Measurements from ENCODE around the gene IMMP2L.

IMMP2L gene

DNA sequence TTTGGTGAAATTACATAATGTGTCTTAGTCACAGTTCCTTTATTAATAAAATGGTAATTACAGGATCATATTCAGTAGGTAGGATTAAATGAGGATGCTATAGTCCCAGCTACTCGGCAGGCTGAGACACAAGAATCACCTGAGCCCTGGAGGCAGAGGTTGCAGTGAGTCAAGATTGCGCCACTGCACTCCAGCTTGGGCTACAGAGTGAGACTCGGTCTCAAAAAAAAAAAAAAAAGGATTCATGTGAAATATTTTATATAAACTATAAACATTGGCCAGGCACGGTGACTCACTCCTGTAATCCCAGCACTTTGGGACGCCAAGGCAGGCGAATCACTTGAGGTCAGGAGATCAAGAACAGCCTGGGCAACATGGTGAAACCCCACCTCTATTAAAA lies 197.9 kb downstream of the IMMP2L start:
- H4K20me1 ChIP-seq (ENCODE audit: insufficient read depth, low read length, poor library complexity, severe bottlenecking): no peaks in the 10 kb centered on the region
- TF ChIP-seq EZH2phosphoT487 (IDR thresholded peaks at IDR 0.05; ENCODE audit: borderline replicate concordance): no peak
- H3K4me3 ChIP-seq (ENCODE audit: low read length, poor library complexity, severe bottlenecking): no peak overlapping the region
- no peaks in the 10 kb centered on the region for H3K36me3 ChIP-seq (ENCODE audit: insufficient read depth, low read length)
- H3K4me2 ChIP-seq (ENCODE audit: low read depth, low read length, poor library complexity, severe bottlenecking): no peak overlapping the region
- no peaks in the 10 kb centered on the region for H3F3A ChIP-seq (ENCODE audit: low read depth)
- H3K9me2 ChIP-seq (replicated peaks; ENCODE audit: low read depth, low read length): no peaks in the 10 kb centered on the region
- H2AFZ ChIP-seq (ENCODE audit: low read length): no peak overlapping the region
- no peaks in the 10 kb centered on the region for H3K27me3 ChIP-seq (ENCODE audit: insufficient read depth, low read length, poor library complexity, severe bottlenecking)
- H3K79me2 ChIP-seq (ENCODE audit: insufficient read depth, low read length): no peaks in the 10 kb centered on the region
- no peaks in the 10 kb centered on the region for H3K9me3 ChIP-seq (ENCODE audit: insufficient read depth, low read depth, low read length)
- no peak overlapping the region for H3K9ac ChIP-seq (ENCODE audit: low read depth, low read length, poor library complexity, severe bottlenecking)
- H3K4me1 ChIP-seq (ENCODE audit: insufficient read depth, low read length, poor library complexity, severe bottlenecking): no peaks in the 10 kb centered on the region

DNA sequence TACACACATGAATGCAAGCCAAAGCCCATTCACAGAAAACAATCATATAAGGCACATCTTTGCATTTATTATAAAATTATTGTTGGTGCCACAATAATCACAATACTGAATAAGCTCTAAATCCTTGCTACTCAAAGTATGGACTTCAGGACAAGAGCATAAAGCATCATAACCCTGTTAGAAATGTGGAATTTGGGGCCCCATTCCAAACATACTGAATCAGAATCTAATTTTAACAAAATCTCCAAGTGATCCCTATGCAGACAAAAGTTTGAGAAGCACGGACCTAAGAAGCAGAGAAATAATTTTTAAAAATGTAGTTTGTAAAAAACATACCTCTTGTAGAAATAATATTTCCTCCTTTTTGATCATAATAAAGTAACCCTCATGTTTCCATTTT lies 199.2 kb downstream of the IMMP2L start:
- H3K9me3 ChIP-seq (ENCODE audit: insufficient read depth, low read depth, low read length): no peaks in the 10 kb centered on the region
- H3K4me1 ChIP-seq (ENCODE audit: insufficient read depth, low read length, poor library complexity, severe bottlenecking): peaks cover 3% of the 10 kb centered on the region
- H3K27me3 ChIP-seq (ENCODE audit: insufficient read depth, low read length, poor library complexity, severe bottlenecking): no peaks in the 10 kb centered on the region
- no peak for TF ChIP-seq CTCF (conservative IDR thresholded peaks at IDR 0.05; ENCODE audit: low read length)
- no peak for TF ChIP-seq EZH2phosphoT487 (IDR thresholded peaks at IDR 0.05; ENCODE audit: borderline replicate concordance)
- H4K20me1 ChIP-seq (ENCODE audit: insufficient read depth, low read length, poor library complexity, severe bottlenecking): no peaks in the 10 kb centered on the region
- H3K9me2 ChIP-seq (replicated peaks; ENCODE audit: low read depth, low read length): no peaks in the 10 kb centered on the region
- no peaks in the 10 kb centered on the region for H3K79me2 ChIP-seq (ENCODE audit: insufficient read depth, low read length)
- H3K4me3 ChIP-seq (ENCODE audit: low read length, poor library complexity, severe bottlenecking): no peak overlapping the region
- H2AFZ ChIP-seq (ENCODE audit: low read length): no peak overlapping the region
- H3F3A ChIP-seq (ENCODE audit: low read depth): no peaks in the 10 kb centered on the region
- no peaks in the 10 kb centered on the region for H3K36me3 ChIP-seq (ENCODE audit: insufficient read depth, low read length)
- H3K9ac ChIP-seq (ENCODE audit: low read depth, low read length, poor library complexity, severe bottlenecking): no peak overlapping the region
- no peak overlapping the region for H3K4me2 ChIP-seq (ENCODE audit: low read depth, low read length, poor library complexity, severe bottlenecking)

- H2AFZ ChIP-seq (ENCODE audit: low read length): no peak overlapping the region
- peaks cover 7% of the 10 kb centered on the region for H3K4me1 ChIP-seq (ENCODE audit: insufficient read depth, low read length, poor library complexity, severe bottlenecking)
- no peak overlapping the region for H3K4me2 ChIP-seq (ENCODE audit: low read depth, low read length, poor library complexity, severe bottlenecking)
- no peaks in the 10 kb centered on the region for H3K9me2 ChIP-seq (replicated peaks; ENCODE audit: low read depth, low read length)
- H3K79me2 ChIP-seq (ENCODE audit: insufficient read depth, low read length): no peaks in the 10 kb centered on the region
- H3K27me3 ChIP-seq (ENCODE audit: insufficient read depth, low read length, poor library complexity, severe bottlenecking): no peaks in the 10 kb centered on the region
- no peak for TF ChIP-seq CTCF (conservative IDR thresholded peaks at IDR 0.05; ENCODE audit: low read length)
- TF ChIP-seq EZH2phosphoT487 (IDR thresholded peaks at IDR 0.05; ENCODE audit: borderline replicate concordance): no peak
- no peaks in the 10 kb centered on the region for H3K9me3 ChIP-seq (ENCODE audit: insufficient read depth, low read depth, low read length)
- no peak overlapping the region for H3K9ac ChIP-seq (ENCODE audit: low read depth, low read length, poor library complexity, severe bottlenecking)
- H4K20me1 ChIP-seq (ENCODE audit: insufficient read depth, low read length, poor library complexity, severe bottlenecking): no peaks in the 10 kb centered on the region
- H3K4me3 ChIP-seq (ENCODE audit: low read length, poor library complexity, severe bottlenecking): no peak overlapping the region
- H3K36me3 ChIP-seq (ENCODE audit: insufficient read depth, low read length): no peaks in the 10 kb centered on the region
- no peaks in the 10 kb centered on the region for H3F3A ChIP-seq (ENCODE audit: low read depth)
These were observed 199.7 kb downstream of the IMMP2L start for GRCh38 chr7:111362506-111363054.

DNA sequence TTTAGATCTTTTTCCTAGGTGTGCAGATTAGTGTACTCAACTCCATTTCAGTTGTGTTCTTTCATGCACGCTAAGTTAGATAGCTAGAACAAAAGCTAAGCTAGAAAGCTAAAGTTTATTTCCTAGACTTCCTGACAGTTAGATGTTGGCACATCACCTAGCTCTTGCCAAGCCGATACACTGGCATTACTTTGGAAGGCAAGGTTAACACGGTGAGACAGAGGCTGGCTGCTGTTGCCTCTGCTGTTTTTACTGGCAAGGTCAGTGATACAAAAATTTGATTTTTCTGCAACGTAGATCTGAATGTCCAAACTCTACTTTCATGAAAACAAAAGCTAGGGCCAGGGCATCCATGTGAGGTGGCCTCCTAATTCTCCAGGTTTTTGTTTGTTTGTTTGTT lies 203.4 kb downstream of the IMMP2L start:
- H2AFZ ChIP-seq (ENCODE audit: low read length): no peak overlapping the region
- no peak overlapping the region for H3K9ac ChIP-seq (ENCODE audit: low read depth, low read length, poor library complexity, severe bottlenecking)
- no peaks in the 10 kb centered on the region for H3K79me2 ChIP-seq (ENCODE audit: insufficient read depth, low read length)
- H3K4me3 ChIP-seq (ENCODE audit: low read length, poor library complexity, severe bottlenecking): no peak overlapping the region
- H3K9me2 ChIP-seq (replicated peaks; ENCODE audit: low read depth, low read length): no peaks in the 10 kb centered on the region
- no peak overlapping the region for H3K4me2 ChIP-seq (ENCODE audit: low read depth, low read length, poor library complexity, severe bottlenecking)
- TF ChIP-seq CTCF (conservative IDR thresholded peaks at IDR 0.05; ENCODE audit: low read length): no peak
- no peak for TF ChIP-seq EZH2phosphoT487 (IDR thresholded peaks at IDR 0.05; ENCODE audit: borderline replicate concordance)
- no peaks in the 10 kb centered on the region for H3K27me3 ChIP-seq (ENCODE audit: insufficient read depth, low read length, poor library complexity, severe bottlenecking)
- H3F3A ChIP-seq (ENCODE audit: low read depth): no peaks in the 10 kb centered on the region
- no peaks in the 10 kb centered on the region for H3K36me3 ChIP-seq (ENCODE audit: insufficient read depth, low read length)
- H4K20me1 ChIP-seq (ENCODE audit: insufficient read depth, low read length, poor library complexity, severe bottlenecking): no peaks in the 10 kb centered on the region
- H3K9me3 ChIP-seq (ENCODE audit: insufficient read depth, low read depth, low read length): no peaks in the 10 kb centered on the region
- H3K4me1 ChIP-seq (ENCODE audit: insufficient read depth, low read length, poor library complexity, severe bottlenecking): peaks cover 7% of the 10 kb centered on the region

All from Loucy (cell line).